HG02798 (cell line): ENCODE results near the gene TRUB1.

Experiments
- ATAC-seq: cut with Tn5 transposase; IDR thresholded peaks from one replicate; pipeline ENCODE4 v1.9.1; 2021; ENCODE audit warnings: mild to moderate bottlenecking; ENCODE audit not compliant: unreplicated experiment, poor library complexity

Gene TRUB1

GRCh38 chr10:114973306-114973705 lies 35.3 kb downstream of the TRUB1 start:
- no peak for ATAC-seq

GRCh38 chr10:114973997-114974396 lies 36.0 kb downstream of the TRUB1 start:
- no peak for ATAC-seq

DNA sequence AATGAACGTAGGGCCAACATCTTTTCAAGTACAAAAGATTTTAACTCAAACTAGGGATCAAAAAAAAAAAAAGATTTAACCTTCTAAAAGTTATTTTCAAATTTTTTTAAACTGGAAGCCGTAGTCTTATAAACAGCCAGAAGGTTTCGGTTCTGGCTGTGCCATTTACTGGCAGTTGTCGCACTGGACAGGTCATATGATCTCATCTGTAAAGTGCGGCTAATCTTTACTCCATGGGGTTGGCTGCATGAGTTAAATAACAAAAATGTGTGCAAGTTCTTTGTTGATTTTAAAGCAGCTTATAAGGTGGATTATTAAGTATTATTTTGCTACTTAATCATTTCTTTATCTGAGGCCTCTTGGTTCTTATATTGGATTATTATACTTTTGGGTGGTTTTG lies 36.6 kb downstream of the TRUB1 start:
- no peak for ATAC-seq

DNA sequence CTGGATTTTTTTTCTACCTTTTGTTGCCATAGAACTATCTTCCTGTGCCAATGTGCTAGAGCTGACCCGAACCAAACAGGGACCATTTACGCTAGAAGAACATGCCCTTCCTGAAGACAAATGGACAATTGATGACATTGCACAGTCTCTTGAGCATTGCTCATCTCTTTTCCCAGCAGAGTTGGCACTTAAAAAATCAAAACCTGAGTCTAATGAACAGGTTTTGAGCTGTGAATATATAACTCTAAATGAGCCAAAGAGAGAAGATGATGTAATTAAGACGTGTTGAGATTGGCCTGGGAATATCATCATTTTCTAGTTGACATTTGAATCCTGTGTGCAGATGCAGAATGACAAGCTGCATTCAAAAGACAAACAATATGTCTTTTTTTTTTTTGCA lies 37.1 kb downstream of the TRUB1 start:
- ATAC-seq, result no peak

- no peak for ATAC-seq
These were observed 45.0 kb downstream of the TRUB1 start for GRCh38 chr10:114982989-114983388.

- no peak for ATAC-seq
These were observed 50.0 kb downstream of the TRUB1 start for GRCh38 chr10:114987995-114988394.

DNA sequence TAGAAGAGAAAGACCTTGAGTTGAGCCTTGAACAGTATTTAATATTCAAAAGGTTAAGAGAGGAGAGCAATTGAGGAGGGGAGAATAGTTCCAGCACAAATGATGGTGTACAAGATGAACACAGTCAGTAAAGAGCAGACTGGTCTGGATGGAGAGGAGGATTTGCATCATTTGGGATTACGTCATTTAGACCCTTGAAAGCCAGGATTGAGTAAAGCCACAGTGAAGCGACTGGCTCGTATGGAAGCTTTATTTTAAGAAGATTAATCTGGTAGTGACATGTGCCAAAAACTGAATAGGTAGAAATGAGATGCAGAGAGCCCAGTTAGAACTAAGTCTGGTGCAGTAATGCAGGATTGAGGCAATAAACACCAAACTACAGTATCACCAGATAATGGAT lies 52.6 kb downstream of the TRUB1 start:
- ATAC-seq, result no peak

GRCh38 chr10:114990991-114991390 lies 53.0 kb downstream of the TRUB1 start:
- no peak for ATAC-seq

DNA sequence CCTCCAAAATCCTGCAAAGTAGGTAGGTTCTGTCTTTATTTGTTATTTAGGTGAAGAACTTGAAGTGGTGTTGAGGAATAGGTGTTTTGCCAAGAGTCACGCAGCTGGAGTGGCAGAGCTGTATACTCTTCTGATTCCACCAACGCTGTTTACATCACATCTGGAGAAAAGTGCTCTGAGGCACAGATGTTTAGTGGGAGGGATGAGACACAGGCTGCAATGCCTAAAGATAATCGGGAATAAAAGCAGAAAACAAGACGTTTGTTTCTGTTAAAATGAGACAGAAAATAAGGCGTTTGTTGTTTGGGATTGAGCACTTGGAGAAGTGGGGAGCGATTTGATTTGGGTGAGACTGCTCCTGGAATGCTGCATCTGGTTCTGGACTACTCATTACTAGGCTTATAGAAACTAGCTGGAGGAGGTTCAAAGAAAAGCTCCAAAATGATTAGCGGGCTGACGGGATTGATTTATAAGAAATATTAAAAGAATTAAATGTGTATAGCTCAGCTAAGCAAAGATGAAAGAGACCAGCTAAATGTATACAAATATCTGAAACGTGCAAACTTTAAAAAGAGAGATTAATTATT lies 54.3 kb downstream of the TRUB1 start:
- ATAC-seq, result no peak

- ATAC-seq, result no peak
These were observed 57.7 kb downstream of the TRUB1 start for GRCh38 chr10:114995468-114996247.

- ATAC-seq, result no peak
These were observed 58.5 kb downstream of the TRUB1 start for GRCh38 chr10:114996542-114996941.

DNA sequence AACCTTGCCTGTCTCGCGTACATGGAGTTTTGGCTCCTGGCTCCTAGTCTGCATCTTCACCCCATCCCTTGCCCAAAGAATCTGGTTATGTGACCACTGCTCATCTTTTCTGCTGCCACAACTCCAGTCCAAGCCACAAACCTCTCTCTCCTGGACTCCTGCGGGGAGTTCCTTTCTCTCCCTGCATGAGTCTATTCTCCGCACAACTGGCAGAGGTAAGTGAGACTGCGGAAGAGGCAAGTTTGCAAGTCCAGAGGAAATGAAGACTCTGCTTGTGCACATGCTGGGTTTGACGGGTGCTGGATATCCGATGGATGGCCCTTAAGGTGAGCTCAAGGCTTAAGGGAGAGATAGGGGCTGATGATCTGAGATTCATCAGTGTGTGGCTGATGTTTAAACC lies 61.0 kb downstream of the TRUB1 start:
- ATAC-seq, result no peak

GRCh38 chr10:115001506-115002381 lies 63.7 kb downstream of the TRUB1 start:
- ATAC-seq, result peak; percentile 70

DNA sequence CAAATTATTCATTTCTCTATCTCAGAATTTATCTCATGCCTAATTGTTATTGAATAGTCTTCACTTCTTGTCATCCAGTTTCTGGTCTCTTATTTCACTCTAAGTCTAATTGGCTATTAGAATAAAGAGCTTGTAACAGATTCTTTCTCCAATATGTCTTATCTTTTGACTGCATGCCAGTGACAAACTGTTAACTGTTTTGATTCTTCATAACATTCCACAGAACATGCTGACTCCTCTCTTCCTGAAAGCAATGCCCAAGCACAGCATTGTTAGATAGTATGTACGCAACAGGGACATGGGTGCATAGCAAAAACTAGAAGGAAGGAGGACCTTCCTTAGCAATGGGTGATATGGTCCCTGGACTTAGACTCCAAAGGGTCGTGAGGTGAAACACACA lies 65.4 kb downstream of the TRUB1 start:
- no peak for ATAC-seq

- ATAC-seq, result no peak
These were observed 66.4 kb downstream of the TRUB1 start for GRCh38 chr10:115004236-115004862.

- no peak for ATAC-seq
These were observed 67.8 kb downstream of the TRUB1 start for GRCh38 chr10:115005771-115006170.

GRCh38 chr10:115018185-115018931 lies 80.4 kb downstream of the TRUB1 start:
- ATAC-seq, result no peak

GRCh38 chr10:115020449-115020848 lies 82.5 kb downstream of the TRUB1 start:
- ATAC-seq, result no peak

GRCh38 chr10:115022733-115023132 lies 84.7 kb downstream of the TRUB1 start:
- ATAC-seq, result no peak

- ATAC-seq, result no peak
These were observed 85.7 kb downstream of the TRUB1 start for GRCh38 chr10:115023715-115024114.
